ENCODE measurements around the gene TNFAIP6.
"Not testable (repeated sequence)": the region's sequence is repeated elsewhere in the genome, so short reads cannot be mapped to it uniquely, and the experiment has no call there.

The TNFAIP6 gene

DNA sequence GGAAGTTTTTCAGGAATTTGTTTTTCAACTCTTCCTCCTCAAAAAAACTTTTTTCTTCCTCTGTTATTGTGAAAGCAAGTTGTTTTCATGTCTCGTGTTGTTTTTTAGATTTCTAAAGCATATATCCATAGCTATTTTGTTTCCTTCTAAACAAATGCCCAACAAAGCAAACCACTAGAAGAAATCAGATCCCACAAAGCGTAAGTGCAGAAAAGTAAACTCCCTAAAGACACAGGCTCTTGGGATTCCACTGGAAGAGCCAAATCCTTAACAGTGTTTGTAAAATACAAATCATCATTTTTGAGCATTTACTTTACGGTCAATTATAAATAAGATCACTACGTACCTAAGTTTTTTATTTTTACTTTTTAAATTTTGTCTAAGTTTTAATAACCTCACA, 30.6 kb downstream of the TNFAIP6 start:
- DNase-seq = no peak

DNA sequence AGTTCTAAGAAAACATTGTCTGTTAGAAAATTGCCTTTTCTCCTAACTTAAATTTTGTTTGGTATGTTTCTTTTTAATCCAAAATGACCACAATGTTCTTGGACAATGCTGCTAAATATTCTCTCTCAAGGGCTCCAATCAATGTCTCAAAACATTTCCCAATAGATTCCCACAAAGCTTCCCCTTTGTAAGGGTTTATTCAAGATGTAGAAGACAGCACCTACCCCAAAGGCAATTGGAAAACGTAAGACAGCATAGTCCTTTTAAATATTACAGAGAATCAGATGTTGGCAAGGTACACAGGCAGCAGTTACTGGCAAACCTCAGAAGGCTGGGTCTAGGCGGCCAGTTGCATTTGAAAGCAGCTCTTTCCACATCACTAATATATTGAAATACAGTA, 34.0 kb downstream of the TNFAIP6 start:
- CTCF ChIA-PET = no interaction called here
- no peak overlapping the region for H3K4me3 Mint-ChIP-seq
- peaks cover 2% of the 10 kb centered on the region for H3K9me3 Mint-ChIP-seq
- H3K36me3 Mint-ChIP-seq = no peaks in the 10 kb centered on the region
- no peak overlapping the region for H3K27ac Mint-ChIP-seq
- H3K27me3 Mint-ChIP-seq = peaks cover 8% of the 10 kb centered on the region
- DNase-seq = no peak
- no peaks in the 10 kb centered on the region for H3K4me1 Mint-ChIP-seq

More for the DNA sequence above, 30.6 kb downstream of the TNFAIP6 start:
- Mint-ChIP-seq H3K9me3 (peaks cover 2% of the 10 kb centered on the region), H3K4me3 (no peak overlapping the region), H3K36me3 (no peaks in the 10 kb centered on the region), H3K27ac (no peak overlapping the region), H3K27me3 (peaks cover 9% of the 10 kb centered on the region), H3K4me1 (no peaks in the 10 kb centered on the region)
- CTCF ChIA-PET = no interaction called here

- peaks cover 8% of the 10 kb centered on the region for H3K27me3 Mint-ChIP-seq
- no peaks in the 10 kb centered on the region for H3K4me1 Mint-ChIP-seq
- H3K4me3 Mint-ChIP-seq = no peak overlapping the region
- peaks cover 2% of the 10 kb centered on the region for H3K9me3 Mint-ChIP-seq
- H3K36me3 Mint-ChIP-seq = no peaks in the 10 kb centered on the region
- CTCF ChIA-PET = no interaction called here
- H3K27ac Mint-ChIP-seq = no peak overlapping the region
- no peak for DNase-seq
Measured at GRCh38 chr2:151394509-151394908, 37.1 kb downstream of the TNFAIP6 start.

DNA sequence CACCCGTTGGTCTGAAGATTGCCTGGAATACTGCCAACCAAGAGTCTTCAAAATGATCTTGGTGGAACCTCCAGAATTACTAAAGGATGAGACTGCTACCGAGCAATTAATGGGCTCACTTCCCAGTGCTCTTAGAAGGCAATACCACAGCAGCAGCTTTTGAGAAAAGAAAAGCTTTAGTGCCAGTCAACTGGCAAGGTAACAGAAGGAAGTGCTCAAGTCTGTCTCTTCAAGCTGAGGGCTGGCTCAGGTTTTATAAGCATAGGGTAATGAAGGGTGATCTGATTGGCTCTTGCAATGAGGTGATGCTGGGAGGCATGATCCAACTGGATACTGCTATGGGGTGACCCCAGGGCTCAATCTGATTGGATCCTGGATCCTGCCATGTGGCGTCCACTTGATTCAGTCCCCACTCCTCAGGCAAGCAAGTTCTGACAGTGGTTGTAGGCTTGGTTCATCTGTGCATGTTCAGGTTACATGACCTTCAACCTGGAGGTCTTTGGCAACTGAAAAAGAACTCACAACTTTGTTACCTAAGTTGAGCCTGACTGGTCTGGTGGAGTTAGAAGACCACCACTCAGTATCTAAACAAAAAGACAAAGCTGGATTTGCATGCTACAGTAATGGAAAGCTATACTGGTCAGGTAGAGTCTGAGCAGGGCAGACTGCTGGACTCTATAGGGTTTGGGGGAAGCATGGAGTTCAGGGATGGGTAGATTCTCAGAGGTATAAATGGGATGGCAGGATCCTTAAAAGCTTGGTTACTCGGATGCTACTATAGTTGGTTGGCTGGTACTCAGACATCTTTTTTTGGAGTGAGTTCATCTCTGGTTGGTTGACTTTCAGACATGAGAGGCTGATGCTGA, 38.4 kb downstream of the TNFAIP6 start:
- no peaks in the 10 kb centered on the region for H3K36me3 Mint-ChIP-seq
- no peak overlapping the region for H3K4me3 Mint-ChIP-seq
- peaks cover 8% of the 10 kb centered on the region for H3K27me3 Mint-ChIP-seq
- H3K27ac Mint-ChIP-seq = no peak overlapping the region
- no peak for DNase-seq
- H3K9me3 Mint-ChIP-seq = peaks cover under 1% of the 10 kb centered on the region
- no peaks in the 10 kb centered on the region for H3K4me1 Mint-ChIP-seq
- CTCF ChIA-PET = no interaction called here

DNA sequence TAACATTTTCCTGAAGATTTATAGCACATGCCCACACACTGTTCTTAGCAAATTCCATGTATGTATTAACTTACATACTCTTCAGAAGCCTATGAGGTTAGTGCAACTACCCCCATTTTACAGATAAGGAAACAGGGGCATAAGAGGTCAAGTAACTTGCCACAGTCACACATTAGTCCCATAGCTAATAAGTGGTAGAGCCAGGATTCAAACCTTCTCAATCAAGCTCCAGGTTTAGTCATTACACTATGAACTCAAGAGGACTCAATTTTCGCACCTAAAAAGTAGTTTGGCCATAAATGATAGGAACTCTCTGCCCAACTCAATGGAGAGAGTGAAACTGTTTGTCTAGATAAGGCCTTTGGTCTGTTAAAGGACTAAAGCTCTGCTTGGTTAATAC, 42.6 kb downstream of the TNFAIP6 start:
- Mint-ChIP-seq H3K27me3 (peaks cover 8% of the 10 kb centered on the region), H3K9me3 (no peaks in the 10 kb centered on the region), H3K36me3 (no peaks in the 10 kb centered on the region), H3K4me1 (no peaks in the 10 kb centered on the region), H3K4me3 (no peak overlapping the region), H3K27ac (no peak overlapping the region)
- DNase-seq = no peak
- CTCF ChIA-PET = no interaction called here

- no peaks in the 10 kb centered on the region for H3K9me3 Mint-ChIP-seq
- H3K27me3 Mint-ChIP-seq = peaks cover 10% of the 10 kb centered on the region
- H3K4me1 Mint-ChIP-seq = no peaks in the 10 kb centered on the region
- CTCF ChIA-PET = no interaction called here
- H3K4me3 Mint-ChIP-seq = no peak overlapping the region
- no peaks in the 10 kb centered on the region for H3K36me3 Mint-ChIP-seq
- no peak for DNase-seq
- no peak overlapping the region for H3K27ac Mint-ChIP-seq
Measured at GRCh38 chr2:151401149-151401548, 43.8 kb downstream of the TNFAIP6 start.

DNA sequence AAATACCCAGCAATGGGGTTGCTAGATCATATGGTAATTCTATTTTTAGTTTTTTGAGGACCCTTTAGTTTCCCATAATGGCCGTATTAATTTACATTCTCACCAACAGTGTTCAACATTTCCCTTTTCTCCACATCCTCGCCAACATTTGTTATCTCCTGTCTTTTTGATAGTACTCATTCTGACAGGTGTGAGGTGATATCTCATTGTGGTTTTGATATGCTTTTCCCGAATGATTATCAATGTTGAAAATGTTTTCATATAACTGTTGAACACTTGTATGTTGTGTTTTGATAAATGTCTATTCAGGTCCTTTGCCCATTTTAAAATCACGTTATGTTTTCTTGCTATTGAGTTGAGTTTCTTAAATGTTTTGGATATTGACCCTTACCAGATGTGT, 46.5 kb downstream of the TNFAIP6 start:
- H3K4me1 Mint-ChIP-seq = peaks cover 2% of the 10 kb centered on the region
- no peaks in the 10 kb centered on the region for H3K36me3 Mint-ChIP-seq
- no peak overlapping the region for H3K27ac Mint-ChIP-seq
- CTCF ChIA-PET = no interaction called here
- H3K4me3 Mint-ChIP-seq = no peak overlapping the region
- peaks cover 9% of the 10 kb centered on the region for H3K27me3 Mint-ChIP-seq
- no peak for DNase-seq
- no peaks in the 10 kb centered on the region for H3K9me3 Mint-ChIP-seq

DNA sequence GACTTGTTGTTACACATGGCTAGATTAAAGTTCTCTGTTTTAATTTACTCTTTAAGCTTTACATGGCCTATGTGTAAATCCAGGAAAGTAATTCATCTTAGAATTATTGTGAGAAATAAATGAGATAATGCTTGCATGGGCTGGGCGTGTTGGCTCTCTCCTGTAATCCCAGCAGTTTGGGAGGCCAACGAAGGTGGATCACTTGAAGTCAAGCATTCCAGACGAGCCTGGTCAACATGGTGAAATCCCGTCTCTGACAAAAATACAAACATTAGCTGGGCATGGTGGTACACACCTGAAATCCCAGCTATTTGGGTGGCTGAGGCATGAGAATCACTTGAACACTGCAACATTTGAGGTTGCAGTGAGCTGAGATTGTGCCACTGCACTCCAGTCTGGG, 48.0 kb downstream of the TNFAIP6 start:
- Mint-ChIP-seq H3K27ac (no peak overlapping the region), H3K4me3 (no peak overlapping the region), H3K4me1 (peaks cover 7% of the 10 kb centered on the region), H3K9me3 (peaks cover 3% of the 10 kb centered on the region), H3K36me3 (peaks cover 6% of the 10 kb centered on the region), H3K27me3 (peaks cover 9% of the 10 kb centered on the region)
- CTCF ChIA-PET = no interaction called here
- DNase-seq = no peak

- Mint-ChIP-seq H3K9me3 (peaks cover 3% of the 10 kb centered on the region), H3K27ac (peak overlapping the region; percentile 2), H3K4me1 (peaks cover 23% of the 10 kb centered on the region), H3K27me3 (peaks cover 9% of the 10 kb centered on the region), H3K36me3 (peaks cover 14% of the 10 kb centered on the region), H3K4me3 (no peak overlapping the region)
- CTCF ChIA-PET = interaction anchor here (0.9 kb wide), 1 partner anchor 30 kb away, joined by 3 read pairs; no protein-coding TSS in a partner anchor
- no peak for DNase-seq
Measured at GRCh38 chr2:151407281-151407680, 49.9 kb downstream of the TNFAIP6 start.

DNA sequence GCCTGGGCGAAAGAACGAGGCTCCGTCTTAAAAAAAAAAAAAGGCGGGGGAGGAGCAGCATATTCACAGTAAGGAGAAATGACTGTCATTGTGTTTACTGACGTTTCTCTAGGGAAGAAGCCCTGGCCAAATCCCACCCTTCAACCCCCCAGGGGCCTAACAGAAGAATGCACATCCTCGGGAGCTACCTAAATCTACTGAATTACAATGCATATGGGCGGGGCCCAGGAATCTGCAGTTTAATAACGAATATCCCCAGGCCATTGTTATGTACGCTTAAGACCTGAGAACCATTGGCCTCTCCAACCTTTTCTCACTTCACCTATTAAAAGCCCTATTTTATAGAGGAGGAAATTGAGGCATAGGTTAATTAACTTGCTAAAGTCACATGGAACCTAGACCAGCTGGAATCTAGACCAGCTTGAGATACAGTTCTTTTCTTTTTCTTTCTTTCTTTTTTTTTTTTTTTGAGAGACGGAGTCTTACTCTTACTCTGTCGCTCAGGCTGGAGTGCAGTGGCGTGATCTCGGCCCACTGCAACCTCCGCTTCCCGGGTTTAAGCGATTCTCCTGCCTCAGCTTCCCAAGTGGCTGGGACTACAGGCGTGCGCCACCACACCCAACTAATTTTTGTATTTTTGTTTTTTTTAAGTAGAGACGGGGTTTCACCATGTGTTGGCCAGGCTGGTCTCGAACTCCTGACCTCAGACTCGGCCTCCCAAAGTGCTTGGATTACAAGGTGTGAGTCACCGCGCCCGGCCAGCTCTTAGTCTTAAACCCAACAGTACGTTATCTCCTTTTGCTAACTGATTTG, 51.6 kb downstream of the TNFAIP6 start:
- CTCF ChIA-PET = interaction anchor here (1.4 kb wide), 1 partner anchor 120 kb away, joined by 7 read pairs; the partner anchor contains the start of gene NMI
- Mint-ChIP-seq H3K27me3 (peaks cover 9% of the 10 kb centered on the region), H3K4me3 (peak overlapping the region; percentile 92), H3K9me3 (peaks cover 3% of the 10 kb centered on the region), H3K27ac (peak overlapping the region; percentile 87), H3K4me1 (peaks cover 30% of the 10 kb centered on the region), H3K36me3 (peaks cover 21% of the 10 kb centered on the region)
- DNase-seq = no peak

DNA sequence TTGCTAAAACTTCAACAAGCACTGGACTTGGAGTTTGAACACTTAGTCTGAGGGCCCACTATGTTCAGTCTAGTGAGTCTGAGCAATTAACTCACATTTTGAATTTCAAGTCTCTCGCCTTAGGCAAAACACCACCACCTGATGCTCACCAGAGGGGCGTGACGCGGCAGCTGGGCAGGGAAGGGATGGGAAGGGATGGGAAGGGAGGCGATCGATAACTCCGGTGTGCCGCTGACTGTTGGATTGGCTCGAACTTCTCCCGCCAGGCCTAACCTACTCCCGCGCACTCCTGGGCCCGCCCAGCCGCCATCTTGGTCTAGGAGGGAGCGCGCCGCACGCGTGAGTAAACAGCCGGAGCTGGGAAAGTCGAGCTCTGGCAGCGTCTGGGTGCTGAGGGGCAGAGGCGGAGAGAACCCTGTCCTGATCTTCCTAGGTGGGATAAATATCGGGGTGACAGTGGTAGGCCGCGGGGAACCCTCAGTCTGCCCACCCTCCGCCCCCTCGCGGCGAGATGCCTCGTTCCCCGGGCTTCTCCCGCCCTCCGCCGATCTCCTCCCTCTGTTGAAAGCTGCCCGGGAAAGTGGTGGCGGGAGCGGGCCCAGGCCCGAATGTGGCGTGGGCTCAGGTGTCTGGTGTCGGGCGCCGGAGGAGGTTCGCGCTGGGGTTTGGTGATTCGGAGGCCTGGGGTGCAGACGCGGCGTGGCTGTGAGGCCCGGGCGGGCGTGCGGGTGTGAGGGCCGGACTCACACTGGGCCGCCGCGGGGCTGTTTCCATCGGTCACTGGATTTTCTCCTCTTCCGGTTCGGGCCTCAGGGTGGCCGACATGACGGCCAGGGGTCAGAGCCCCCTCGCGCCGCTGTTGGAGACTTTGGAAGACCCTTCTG, 52.5 kb downstream of the TNFAIP6 start, which contains the start of gene RIF1:
TSS of gene RIF1 (plus strand) at position 302 of the 884 bp plus-strand sequence. CDS start at position 824, 522 bp downstream.
- H3K4me3 Mint-ChIP-seq = peak within 1 kb of the TSS; percentile 92
- peak within 1 kb of the TSS; percentile 87 for H3K27ac Mint-ChIP-seq
- H3K27me3 Mint-ChIP-seq = peaks cover 9% of the 10 kb centered on the region
- H3K4me1 Mint-ChIP-seq = peaks cover 32% of the 10 kb centered on the region
- H3K36me3 Mint-ChIP-seq = peaks cover 24% of the 10 kb centered on the region
- DNase-seq = peak; percentile 82
- peaks cover 3% of the 10 kb centered on the region for H3K9me3 Mint-ChIP-seq
- CTCF ChIA-PET = interaction anchor here (1.0 to 1.4 kb wide), 2 partner anchors 13 to 121 kb away, joined by 3 to 7 read pairs; partner anchors contain the start of gene NMI

DNA sequence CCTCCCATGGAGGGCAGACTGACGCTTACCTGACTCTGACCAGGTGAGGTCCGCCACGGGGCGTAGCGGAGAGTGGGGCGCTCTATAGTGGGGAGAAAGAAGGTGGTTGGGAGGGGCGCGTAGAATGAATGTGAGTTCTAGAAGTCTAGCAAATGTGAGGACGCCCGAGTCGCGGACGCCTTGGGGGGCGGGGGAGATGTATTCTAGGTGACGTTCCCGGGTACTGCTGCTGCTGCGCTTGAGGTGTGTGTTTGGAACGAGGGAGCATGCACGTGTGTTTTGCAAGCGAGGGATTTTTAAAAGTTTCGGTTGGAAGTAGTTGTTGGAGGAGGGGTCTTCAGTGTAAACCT, 53.1 kb downstream of the TNFAIP6 start:
- H3K4me1 Mint-ChIP-seq = peaks cover 32% of the 10 kb centered on the region
- H3K36me3 Mint-ChIP-seq = peaks cover 24% of the 10 kb centered on the region
- peak overlapping the region; percentile 87 for H3K27ac Mint-ChIP-seq
- peaks cover 7% of the 10 kb centered on the region for H3K27me3 Mint-ChIP-seq
- CTCF ChIA-PET = interaction anchor here (1.0 kb wide), 1 partner anchor 12 kb away, joined by 3 read pairs; no protein-coding TSS in a partner anchor
- peaks cover 3% of the 10 kb centered on the region for H3K9me3 Mint-ChIP-seq
- peak overlapping the region; percentile 92 for H3K4me3 Mint-ChIP-seq
- peak; percentile 62 for DNase-seq

DNA sequence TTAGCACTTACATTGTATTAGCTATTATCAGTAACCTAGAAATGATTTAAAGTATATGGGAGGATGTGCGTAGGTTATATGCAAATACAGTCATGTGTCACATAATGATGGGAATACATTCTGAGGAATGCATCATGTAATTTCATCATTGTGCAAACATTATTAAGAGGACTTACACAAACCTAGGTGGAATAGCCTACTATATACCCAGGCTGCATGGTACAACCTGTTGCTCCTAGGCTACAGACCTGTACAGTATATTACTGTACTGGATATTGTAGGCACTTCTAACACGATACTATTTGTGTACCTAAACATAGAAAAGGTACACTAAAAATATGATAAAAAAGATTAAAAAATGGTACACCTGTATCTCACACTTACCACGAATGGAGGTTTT, 60.3 kb downstream of the TNFAIP6 start:
- Mint-ChIP-seq H3K4me1 (peaks cover 21% of the 10 kb centered on the region), H3K27ac (no peak overlapping the region), H3K36me3 (peaks cover 42% of the 10 kb centered on the region), H3K9me3 (no peaks in the 10 kb centered on the region), H3K27me3 (no peaks in the 10 kb centered on the region), H3K4me3 (no peak overlapping the region)
- DNase-seq = no peak
- CTCF ChIA-PET = no interaction called here

DNA sequence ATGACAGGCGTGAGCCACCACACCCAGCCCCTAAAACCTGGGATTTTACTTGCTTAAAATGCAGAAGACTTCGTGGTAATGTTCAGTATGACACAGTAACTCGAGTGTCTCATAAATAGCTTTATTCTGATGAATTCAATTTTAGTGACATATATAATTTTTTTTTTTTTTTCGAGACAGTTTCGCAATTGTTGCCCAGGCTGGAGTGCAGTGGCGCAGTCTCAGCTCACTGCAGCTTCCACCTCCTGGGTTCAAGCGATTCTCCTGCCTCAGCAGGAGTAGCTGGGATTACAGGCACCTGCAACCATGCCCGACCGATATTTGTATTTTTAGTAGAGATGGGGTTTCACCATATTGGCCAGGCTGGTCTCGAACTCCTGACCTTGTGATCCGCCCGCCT, 64.3 kb downstream of the TNFAIP6 start:
- Mint-ChIP-seq H3K4me1 (peaks cover 40% of the 10 kb centered on the region), H3K36me3 (peaks cover 59% of the 10 kb centered on the region)
- H3K4me3 Mint-ChIP-seq, CTCF ChIA-PET, H3K27ac Mint-ChIP-seq, H3K9me3 Mint-ChIP-seq, H3K27me3 Mint-ChIP-seq, DNase-seq: not testable (repeated sequence)
